Kidney epithelial cell (primary cell): Measurements from ENCODE around the gene IL20RA. TPM values are rescaled to one million over a fixed set of nuclear protein-coding genes. Genes with fewer than 3 reads are reported as not detected.

Experiments used
- DNase-seq: peaks from one replicate; pipeline ENCODE4 v3.0.0-alpha.2; 2010; ENCODE audit warnings: low read depth
- H3K27me3 ChIP-seq: 2 replicates; pipeline ENCODE4 v1.6.0; 2011; ENCODE audit warnings: low read length; ENCODE audit not compliant: control insufficient read depth, insufficient read depth
- H3K36me3 ChIP-seq: 2 replicates; pipeline ENCODE4 v1.5.1; 2011; ENCODE audit warnings: low read length; ENCODE audit not compliant: control insufficient read depth, insufficient read depth
- H3K4me3 ChIP-seq: 2 replicates; pipeline ENCODE4 v1.5.1; 2011; ENCODE audit warnings: low read depth, mild to moderate bottlenecking, control low read depth, low read length
- total RNA-seq: library from RNA; depleted of rRNA; stranded (reverse); fragments of >200 nt; gene quantifications from 2 replicates; pipeline ENCODE4 v1.2.3, GENCODE V29; 2015
- TF ChIP-seq, protein P1 (sequence below): IDR thresholded peaks from 2 replicates; pipeline ENCODE4 v1.5.1; 2011; ENCODE audit warnings: mild to moderate bottlenecking, moderate library complexity, low read length, control low read depth, inconsistent platforms; ENCODE audit not compliant: insufficient read depth, poor library complexity, severe bottlenecking

The IL20RA gene
- total RNA-seq, 1 donor from 2014 or later: 0.46 TPM

- Histone ChIP-seq H3K27me3 (no peaks in the 10 kb centered on the region), H3K36me3 (no peaks in the 10 kb centered on the region), H3K4me3 (no peak overlapping the region)
- TF ChIP-seq, protein P1, sequence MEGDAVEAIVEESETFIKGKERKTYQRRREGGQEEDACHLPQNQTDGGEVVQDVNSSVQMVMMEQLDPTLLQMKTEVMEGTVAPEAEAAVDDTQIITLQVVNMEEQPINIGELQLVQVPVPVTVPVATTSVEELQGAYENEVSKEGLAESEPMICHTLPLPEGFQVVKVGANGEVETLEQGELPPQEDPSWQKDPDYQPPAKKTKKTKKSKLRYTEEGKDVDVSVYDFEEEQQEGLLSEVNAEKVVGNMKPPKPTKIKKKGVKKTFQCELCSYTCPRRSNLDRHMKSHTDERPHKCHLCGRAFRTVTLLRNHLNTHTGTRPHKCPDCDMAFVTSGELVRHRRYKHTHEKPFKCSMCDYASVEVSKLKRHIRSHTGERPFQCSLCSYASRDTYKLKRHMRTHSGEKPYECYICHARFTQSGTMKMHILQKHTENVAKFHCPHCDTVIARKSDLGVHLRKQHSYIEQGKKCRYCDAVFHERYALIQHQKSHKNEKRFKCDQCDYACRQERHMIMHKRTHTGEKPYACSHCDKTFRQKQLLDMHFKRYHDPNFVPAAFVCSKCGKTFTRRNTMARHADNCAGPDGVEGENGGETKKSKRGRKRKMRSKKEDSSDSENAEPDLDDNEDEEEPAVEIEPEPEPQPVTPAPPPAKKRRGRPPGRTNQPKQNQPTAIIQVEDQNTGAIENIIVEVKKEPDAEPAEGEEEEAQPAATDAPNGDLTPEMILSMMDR: no peak
- no peak for DNase-seq
These were observed 41.3 kb upstream of the IL20RA start for GRCh38 chr6:137086031-137086430.

GRCh38 chr6:137084865-137085617 is 40.3 kb upstream of the IL20RA start:
- DNase-seq: no peak
- Histone ChIP-seq H3K27me3 (no peaks in the 10 kb centered on the region), H3K36me3 (no peaks in the 10 kb centered on the region), H3K4me3 (no peak overlapping the region)
- TF ChIP-seq, protein P1: no peak

- TF ChIP-seq, protein P1: no peak
- no peaks in the 10 kb centered on the region for H3K36me3 ChIP-seq
- DNase-seq: no peak
- no peak overlapping the region for H3K4me3 ChIP-seq
- no peaks in the 10 kb centered on the region for H3K27me3 ChIP-seq
These were observed 39.3 kb upstream of the IL20RA start for GRCh38 chr6:137084090-137084489.

DNA sequence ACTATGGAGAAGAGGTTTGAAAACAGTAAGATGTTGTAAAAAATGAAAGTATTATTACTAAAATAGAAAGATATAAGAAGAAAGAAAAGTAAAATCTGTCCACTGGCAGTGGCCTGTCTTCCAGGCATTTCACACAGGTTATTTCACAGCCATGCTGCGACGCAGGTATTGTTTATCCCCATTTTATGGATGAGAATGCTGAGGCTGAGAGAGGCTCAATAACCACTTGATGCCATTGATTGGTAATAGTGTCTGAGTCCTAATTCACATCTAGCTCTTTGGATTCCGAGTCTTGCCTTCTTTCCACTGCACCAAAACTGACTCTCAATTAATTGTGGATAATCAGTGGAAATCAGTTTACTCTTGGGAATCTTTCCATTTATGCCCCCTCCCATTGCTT is 37.2 kb upstream of the IL20RA start:
- TF ChIP-seq, protein P1: no peak
- Histone ChIP-seq H3K36me3 (no peaks in the 10 kb centered on the region), H3K27me3 (no peaks in the 10 kb centered on the region), H3K4me3 (no peak overlapping the region)
- no peak for DNase-seq

- no peaks in the 10 kb centered on the region for H3K36me3 ChIP-seq
- TF ChIP-seq, protein P1: no peak
- no peak for DNase-seq
- no peak overlapping the region for H3K4me3 ChIP-seq
- H3K27me3 ChIP-seq: no peaks in the 10 kb centered on the region
These were observed 35.9 kb upstream of the IL20RA start for GRCh38 chr6:137080711-137081110.
